HG03025 (cell line): ENCODE measurements around the gene TMEM144.

Experiments used
- ATAC-seq: cut with Tn5 transposase; IDR thresholded peaks from one replicate; pipeline ENCODE4 v1.9.1; 2021; ENCODE audit warnings: mild to moderate bottlenecking, moderate library complexity; ENCODE audit not compliant: unreplicated experiment, low FRiP score

Gene TMEM144

DNA sequence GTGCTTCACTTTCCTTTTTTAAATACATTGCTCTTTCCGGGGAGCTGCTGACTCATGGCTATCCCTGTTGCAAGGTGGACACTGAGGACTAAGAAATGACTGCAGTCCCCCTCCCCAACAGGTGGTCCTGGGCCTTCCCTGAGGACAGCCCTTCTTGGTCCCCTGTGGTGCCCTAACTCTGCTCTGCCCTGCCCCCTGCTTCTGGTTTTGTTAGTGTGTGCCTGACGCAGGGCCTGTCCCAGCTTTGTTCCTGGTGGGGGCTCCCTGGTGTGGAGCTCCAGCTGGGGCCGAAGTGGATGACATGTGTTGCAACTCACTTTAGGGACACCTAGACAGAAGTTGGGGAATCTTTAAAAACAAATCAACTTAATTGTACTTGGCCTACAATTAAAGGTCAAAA is 81.9 kb downstream of the TMEM144 start:
- no peak for ATAC-seq

- no peak for ATAC-seq
These were observed 84.8 kb downstream of the TMEM144 start for GRCh38 chr4:158295053-158295452.

DNA sequence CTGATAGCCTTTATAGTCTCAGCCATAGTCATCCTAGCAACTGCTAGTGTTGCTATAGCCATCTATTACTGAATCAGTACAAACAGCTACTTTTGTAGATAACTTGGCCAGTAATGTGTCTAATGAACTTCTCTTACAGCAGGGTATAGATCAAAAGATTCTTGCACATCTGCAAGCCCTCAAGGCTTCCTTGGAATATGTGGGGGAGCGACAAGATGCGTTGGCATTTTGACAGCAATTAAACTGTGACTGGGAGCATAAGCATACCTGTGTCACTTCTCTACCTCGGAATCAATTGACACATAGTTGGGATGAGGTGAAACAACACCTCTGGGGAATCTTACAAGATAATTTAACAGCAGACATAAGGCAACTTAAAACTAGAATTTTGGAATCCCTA is 87.6 kb downstream of the TMEM144 start:
- no peak for ATAC-seq

DNA sequence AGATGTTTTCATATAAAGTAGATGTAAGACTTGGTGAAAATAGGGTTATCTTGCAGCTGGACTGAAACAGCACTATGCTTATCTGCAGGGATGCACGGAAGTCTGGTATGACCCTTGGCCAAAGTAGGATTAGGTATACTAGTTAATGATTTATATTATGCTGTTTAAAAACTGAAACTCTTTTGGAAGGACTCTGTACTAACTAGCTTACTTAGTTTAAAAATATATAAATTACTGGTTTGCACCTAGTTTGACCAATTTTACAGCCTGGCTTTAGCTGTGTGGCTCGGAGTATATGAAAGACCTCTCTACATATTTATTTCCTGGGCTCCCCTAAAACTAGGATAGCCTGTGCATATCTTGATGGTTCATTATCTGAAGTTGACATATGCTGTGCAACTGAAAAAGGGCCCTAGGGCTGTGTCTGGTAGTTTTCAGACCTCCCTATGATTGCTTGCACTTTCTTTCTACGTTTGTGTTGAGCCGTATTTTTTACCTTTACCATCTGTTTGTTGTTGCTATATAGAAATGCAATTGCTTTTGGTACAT is 89.2 kb downstream of the TMEM144 start:
- ATAC-seq, result no peak

DNA sequence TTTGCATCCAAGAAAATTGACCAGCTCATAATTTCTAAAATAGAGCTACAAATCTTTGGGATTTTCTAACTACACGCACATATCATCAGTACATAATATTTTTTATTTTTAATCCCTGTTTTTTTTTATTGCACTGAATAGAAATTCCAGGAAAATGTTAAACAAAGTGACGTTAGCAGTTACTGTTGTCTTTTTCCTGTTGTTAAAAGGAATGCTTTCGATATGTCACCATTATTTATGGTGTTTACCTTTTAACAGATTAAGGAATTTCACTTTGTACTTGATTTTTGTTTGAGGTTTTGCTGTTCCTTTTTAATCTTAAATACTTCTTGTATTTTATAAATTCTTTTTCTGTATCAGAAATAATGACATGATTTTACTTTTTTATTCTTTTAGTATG is 89.7 kb downstream of the TMEM144 start:
- no peak for ATAC-seq

- ATAC-seq, result no peak
These were observed 92.0 kb downstream of the TMEM144 start for GRCh38 chr4:158302076-158302866.

- ATAC-seq, result no peak
These were observed 94.4 kb downstream of the TMEM144 start for GRCh38 chr4:158304694-158305093.
